Fibroblast of skin of left quadriceps (primary cell): ENCODE measurements around the gene UBA1.
"Not testable (repeated sequence)": the region's sequence is repeated elsewhere in the genome, so short reads cannot be mapped to it uniquely, and the experiment has no call there.

ENCODE experiments used
- DNase-seq, 2 experiments: peaks; one replicate each; pipeline ENCODE4 v3.0.0-alpha.2; 2013; ENCODE audit warnings: low read depth in 2 of 2

UBA1 gene

DNA sequence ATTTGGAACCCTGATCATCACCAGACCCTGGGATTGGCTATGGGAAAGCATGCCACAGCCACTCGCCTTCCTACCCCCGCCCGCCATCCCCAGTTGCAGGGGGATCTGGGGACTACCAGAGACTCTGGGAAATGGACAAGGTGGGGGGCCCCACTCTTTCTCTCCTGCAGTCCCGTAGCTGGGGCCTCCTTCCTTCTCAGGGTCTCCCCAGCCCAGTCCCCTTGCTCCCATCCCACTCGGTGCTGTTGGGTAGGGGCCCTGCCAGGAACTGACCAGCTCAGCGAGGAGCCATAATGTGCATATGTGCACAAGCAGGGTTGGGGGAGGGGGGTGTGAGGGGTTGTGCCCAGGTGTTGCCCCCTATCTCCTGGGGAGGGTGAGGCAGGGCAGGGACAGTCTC, 35.8 kb downstream of the UBA1 start:
- no peak for DNase-seq

DNA sequence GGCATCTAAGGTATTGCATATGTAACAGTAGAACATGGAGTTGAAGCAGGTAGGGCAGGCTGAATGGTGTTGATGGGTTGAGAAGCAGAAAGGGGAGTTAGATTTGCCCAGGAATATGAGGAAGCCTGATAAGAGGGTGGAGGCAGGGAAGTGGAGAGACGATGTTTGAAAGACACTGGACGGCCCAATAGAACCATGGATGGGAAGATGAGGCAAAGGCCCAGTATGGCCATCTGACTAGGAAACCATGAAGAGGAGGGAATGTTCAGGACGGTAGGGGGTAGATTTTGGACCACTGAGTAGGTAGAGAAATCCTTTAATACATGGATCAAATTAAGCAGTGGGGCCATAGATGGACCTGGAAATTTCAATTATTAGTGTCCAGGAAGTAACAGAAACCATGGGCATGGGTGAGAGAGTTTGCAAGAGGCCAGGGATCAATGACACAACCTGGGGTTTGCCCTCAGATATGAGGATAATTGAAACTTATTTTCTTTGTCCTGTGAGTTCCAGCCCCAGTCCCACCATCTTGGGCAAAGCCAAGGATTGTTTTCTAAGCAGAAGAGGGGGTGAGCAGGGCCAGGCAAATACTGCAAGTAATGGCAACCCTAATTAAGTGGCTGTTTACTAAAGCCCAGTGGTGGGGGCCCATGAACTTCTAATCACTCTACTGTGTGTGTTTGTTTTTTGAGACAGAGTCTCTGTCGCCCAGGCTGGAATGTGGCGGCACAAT, 36.7 kb downstream of the UBA1 start:
- no peak for DNase-seq

DNA sequence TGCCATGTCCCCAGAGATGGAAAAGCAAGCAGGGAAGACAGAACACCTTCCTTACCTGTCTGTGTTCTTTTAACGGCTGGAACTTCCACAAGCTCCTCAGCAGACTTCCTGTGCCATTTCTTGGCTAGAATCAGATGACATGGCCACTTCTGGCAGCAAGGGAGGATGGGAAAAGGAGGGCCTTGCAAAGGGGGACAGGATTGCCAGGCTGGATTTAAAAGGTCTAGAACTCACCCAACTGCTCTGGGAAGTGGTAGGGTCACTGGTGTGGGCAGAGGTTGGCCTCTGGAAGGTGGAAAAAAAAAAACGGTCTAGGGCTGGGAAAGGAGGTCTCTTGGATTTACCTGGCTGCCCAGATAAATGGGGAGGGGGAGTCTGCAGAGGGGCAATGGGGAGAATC, 37.5 kb downstream of the UBA1 start:
- no peak for DNase-seq

DNA sequence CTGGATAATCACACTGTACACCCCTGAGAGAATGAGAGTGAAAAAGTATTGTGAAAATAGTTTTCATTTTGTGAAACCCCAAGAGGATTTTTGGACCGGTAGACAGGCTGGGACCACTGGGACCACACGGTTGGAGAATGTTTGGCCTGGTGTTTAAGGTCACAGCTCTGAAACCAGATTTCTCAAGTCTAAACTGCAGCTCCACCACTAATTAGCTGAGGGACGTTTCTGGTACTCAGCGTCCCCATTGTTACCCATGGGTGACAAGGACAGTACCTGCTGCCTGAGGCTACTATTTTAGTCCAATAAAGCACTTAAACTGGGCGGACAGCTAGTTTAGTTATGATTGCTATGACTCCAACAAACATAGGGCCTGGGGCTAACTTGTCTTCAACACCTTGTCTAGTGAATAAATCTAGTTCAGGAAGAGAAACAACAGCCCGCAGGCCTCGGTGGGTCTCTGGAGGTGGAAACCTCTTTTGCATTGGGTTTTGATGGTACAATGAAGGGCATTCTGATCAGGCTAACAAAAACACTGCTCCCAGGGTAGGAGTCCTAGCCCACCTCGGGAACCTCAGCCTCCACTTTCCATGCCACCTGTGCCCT, 38.7 kb downstream of the UBA1 start:
- no peak for DNase-seq

DNA sequence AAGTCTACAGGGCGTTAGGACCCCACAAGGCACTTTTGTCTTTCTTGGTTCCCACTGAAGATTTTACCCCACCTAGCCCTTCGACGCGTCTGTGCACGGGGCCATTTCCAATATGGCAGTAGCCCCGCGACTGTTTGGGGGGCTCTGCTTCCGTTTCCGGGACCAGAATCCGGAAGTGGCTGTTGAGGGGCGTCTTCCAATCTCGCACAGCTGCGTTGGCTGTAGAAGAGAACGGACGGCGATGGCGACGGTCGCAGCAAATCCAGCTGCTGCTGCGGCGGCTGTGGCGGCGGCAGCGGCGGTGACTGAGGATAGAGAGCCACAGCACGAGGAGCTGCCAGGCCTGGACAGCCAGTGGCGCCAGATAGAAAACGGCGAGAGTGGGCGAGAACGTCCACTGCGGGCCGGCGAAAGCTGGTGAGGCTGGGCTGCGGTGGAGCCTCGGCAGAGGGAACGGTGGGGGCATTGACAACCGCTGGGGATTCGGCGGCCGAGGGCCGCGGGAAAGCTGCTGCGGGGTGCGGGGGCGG, 39.2 kb downstream of the UBA1 start, which contains the start of gene USP11:
USP11 (plus strand) TSS at position 207 of the 530 bp plus-strand sequence; CDS start at position 242, 35 bp downstream.
- DNase-seq, result peak in 1 of 2 experiments; percentile 34

DNA sequence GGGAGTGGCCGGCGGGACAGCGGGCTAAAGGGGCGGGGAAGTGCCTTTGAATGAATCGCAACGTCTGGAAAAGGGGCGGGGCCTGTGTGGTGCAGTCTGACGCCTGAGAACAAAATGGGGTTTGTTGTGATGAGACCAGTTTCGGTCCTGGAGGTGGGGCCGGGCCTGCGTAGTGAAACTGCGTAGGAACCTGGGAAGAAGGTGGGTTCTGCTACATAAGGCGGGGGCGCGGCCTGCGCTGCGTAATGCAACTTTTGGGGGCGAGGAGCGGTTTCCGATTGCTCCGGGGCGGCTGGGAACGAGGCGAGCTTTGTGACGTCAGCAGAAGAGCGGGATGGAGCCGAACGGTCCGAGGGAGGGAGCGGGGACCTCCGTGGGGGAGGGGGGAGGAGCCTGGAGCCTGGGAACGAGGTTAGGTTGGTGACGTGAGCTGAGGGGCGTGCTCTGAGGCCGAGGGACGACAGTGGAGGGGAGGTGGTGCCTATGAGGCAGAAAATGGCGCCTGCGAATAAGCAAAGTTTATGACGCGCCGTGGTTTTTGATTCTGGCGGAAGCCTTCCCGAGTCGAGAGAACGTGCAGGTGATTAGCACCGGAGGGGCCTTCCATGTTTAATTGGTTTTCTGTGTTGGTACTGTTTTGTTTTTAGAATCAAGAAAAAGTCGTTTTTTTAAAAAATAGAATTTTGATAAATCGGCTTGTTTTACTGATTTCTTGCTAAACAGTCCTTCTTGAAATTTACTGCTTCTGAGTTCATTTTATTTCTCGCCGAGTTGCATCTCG, 39.9 kb downstream of the UBA1 start:
- peak; percentile 86 to 88 for DNase-seq

DNA sequence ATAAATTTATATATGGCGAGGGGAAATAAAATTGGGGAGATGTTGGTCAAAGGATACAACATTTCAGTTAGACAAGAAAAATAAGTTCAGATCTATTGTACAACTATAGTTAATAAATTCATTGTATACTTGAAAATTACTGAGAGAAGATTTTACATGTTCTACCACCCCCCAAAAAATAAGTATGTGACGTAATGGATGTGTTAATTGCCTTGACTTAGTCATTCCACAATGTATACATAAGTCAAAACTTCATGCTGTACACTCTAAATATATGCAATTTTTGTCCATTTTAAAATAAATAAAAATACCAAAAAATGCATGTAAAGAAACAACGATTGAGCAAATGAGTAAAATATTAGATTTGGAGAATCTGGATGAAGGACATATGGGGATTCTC, 41.0 kb downstream of the UBA1 start:
- DNase-seq, result no peak

DNA sequence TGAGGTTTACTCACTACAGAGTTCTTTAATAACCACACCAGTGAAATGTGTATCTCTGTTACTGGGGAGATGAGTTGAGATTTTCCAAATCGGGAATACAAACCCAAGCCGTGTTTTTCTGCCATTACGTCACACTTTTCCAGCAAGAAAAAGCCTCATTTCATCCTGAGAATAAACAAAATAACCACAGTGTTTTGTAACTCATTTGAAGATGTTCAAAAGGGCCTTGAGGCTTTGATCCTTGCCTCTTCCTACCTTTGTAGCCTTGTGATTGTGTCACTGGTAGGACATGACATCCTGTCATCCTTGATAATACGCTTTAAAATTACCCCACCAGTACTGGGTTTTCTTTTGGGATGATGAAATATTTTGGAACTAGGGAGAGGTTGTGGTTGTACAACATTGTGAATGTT, 42.1 kb downstream of the UBA1 start:
- DNase-seq, result no peak

DNA sequence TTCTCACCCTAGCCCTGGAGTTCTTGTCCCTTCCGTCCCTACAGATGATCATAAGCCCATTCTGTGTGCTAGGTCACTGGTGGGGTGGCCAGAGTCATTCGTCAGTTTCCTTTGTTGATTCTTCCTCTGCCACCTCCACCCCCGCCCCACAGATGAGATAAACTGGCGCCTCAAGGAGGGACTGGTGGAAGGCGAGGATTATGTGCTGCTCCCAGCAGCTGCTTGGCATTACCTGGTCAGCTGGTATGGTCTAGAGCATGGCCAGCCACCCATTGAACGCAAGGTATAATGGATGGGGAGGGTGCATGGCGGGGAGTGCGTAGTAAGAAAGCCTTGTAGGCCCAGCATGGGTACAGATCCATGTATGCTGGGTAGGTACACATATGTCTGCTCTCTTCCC, 45.6 kb downstream of the UBA1 start:
- no peak for DNase-seq

DNA sequence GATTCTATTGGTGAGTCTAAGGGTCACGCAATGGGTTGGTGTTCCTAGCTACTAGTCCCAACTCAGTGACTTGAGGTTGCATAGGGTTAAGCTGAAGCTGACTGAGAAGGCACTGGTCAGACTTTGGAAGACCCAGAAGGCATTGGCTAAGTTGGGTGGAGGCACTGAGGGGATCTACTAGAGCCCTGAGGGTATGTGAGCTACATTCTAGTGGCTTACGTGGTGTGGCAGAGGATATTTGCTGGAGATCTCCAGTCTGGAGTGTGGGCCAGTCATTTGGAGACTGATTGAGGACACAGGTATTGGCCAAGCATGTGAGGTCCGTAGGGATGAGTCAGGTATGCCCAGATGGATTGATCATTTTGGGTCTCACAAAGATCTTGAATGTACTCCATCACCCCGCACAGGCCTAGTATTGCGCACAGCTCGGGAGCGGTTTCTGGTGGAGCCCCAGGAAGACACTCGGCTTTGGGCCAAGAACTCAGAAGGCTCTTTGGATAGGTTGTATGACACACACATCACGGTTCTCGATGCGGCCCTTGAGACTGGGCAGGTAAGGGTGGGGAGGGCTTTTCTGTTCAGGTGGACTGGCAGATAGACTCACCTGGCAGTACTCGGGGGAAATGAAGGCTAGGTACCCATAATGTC, 46.4 kb downstream of the UBA1 start:
- no peak for DNase-seq

DNA sequence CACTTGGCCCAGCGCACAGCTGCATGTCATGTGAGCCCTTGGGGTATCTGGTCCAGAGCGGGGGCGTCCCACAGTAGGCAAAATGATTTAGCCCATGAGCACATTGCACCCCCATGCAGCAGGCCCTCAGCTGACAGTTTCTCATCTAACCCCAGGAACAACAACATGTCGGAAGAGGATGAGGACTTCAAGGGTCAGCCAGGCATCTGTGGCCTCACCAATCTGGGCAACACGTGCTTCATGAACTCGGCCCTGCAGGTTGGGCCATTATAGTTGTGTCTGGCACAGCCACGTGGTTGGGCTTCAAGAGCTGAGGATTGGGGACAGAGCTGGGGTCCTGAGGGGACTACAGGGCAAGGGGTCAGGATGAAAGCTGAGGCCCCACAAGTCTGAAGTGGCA, 47.0 kb downstream of the UBA1 start:
- DNase-seq, result no peak

DNA sequence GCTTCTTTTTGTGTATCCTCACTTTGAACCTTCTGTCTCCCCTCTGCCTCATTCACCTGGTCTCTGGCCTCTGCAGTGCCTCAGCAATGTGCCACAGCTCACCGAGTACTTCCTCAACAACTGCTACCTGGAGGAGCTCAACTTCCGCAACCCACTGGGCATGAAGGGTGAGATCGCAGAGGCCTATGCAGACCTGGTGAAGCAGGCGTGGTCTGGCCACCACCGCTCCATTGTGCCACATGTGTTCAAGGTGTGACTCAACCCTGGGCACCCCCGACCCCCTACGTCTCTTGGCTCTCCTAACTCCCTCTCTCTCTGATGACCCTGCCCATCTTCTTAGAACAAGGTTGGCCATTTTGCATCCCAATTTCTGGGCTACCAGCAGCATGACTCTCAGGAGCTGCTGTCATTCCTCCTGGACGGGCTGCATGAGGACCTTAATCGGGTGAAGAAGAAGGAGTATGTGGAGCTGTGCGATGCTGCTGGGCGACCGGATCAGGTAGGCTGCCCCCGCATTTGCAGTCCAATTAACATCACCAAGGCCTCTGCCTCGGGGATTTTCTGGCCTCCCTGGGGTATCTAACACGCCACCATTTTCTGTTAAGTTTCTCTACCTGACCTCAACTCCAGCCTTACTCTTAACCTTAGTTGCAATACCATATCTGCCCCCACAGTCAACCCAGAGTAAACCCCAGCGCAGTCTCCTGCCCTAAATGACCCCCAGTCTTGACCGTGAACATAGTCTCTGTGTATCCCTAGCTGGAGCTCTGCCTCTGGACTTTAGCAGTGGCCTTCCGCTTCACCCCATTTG, 47.8 kb downstream of the UBA1 start:
- no peak for DNase-seq

DNA sequence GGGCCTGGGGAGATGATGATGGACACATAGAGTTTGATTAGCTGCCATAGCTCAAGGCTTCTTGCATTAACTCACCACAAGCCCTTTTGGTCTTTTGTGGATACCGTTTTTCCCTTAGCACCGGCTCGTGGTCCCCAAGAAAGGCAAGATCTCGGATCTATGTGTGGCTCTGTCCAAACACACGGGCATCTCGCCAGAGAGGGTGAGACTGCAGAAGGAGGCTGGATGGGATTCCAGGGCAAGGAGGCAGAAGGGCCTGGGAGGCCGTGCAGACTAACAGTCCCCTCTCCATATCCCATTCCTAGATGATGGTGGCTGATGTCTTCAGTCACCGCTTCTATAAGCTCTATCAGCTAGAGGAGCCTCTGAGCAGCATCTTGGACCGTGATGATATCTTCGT, 48.7 kb downstream of the UBA1 start:
- DNase-seq, result no peak

DNA sequence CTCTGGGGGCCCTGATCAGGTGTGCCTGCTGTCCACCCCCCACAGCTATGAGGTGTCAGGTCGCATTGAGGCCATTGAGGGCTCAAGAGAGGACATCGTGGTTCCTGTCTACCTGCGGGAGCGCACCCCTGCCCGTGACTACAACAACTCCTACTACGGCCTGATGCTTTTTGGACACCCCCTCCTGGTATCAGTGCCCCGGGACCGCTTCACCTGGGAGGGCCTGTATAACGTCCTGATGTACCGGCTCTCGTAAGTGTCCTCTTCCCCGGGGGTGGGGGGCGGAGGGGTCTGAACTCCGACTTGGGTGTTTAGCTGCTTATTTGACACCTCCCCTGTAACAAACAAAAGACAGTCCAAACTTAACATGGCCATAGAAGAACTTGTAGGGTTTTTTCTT, 49.7 kb downstream of the UBA1 start:
- DNase-seq, result no peak

DNA sequence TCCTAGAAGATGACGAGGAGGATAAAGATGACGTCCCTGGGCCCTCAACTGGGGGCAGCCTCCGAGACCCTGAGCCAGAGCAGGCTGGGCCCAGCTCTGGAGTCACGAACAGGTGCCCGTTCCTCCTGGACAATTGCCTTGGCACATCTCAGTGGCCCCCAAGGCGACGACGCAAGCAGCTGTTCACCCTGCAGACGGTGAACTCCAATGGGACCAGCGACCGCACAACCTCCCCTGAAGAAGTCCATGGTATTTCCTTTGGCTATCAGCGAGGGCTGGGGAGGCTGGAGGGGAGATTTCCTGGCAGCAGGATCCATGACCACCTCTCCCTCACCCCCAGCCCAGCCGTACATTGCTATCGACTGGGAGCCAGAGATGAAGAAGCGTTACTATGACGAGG, 51.0 kb downstream of the UBA1 start:
- no peak for DNase-seq

DNA sequence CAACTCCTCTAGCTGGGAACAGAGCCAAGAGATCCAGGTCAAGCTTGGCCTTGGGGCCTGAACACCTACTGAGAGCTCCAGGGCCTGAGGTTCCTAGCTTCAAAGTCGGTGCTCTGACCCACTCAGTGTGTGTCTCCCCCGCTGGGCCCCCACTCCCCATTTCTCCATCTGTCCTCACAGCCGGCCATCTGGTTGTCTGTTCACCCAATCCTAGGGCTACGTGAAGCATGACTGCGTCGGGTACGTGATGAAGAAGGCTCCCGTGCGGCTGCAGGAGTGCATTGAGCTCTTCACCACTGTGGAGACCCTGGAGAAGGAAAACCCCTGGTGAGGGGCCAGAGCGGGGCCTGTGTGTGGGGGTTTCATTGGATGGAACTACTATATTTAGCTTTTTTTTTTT, 51.5 kb downstream of the UBA1 start:
- no peak for DNase-seq

DNA sequence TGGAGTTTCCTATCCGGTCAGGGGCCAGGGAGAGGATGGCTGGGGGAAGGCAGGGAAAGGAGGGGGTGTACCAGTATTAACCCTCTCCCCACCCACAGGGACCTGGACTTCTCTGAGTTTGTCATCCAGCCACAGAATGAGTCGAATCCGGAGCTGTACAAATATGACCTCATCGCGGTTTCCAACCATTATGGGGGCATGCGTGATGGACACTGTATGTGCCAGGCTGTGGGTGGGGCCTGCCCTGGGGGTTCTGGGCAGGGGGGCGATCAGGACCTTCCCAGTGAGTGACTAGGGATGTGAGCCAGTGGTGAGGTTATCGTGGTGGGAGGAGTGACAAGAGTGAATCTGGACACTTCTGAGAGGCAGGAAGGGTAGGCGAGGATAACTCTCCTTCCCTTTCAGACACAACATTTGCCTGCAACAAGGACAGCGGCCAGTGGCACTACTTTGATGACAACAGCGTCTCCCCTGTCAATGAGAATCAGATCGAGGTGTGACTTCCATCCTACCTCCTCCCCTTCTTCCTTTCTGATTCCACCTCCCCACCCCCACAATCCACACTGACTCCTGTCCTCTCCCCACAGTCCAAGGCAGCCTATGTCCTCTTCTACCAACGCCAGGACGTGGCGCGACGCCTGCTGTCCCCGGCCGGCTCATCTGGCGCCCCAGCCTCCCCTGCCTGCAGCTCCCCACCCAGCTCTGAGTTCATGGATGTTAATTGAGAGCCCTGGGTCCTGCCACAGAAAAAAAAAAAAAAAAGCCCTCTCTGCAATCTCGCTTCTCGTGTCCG, 53.8 kb downstream of the UBA1 start:
- DNase-seq, result no peak

DNA sequence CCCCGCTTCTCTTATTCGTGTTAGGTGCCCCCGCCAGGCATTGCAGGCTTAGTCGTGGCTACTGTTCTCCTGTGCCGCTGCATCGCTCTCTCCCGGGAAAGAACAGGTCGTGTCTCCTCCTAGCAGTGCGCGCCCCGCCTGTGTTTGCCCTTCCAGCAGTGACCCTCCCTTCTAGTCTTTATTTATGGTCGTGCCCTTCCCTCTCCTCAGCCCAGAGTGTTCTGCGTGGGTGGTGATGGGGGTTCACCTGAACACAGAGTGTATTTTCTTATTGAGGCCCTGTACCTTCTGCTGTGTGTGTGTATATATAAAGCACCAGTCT, 54.3 kb downstream of the UBA1 start:
- no peak for DNase-seq

DNA sequence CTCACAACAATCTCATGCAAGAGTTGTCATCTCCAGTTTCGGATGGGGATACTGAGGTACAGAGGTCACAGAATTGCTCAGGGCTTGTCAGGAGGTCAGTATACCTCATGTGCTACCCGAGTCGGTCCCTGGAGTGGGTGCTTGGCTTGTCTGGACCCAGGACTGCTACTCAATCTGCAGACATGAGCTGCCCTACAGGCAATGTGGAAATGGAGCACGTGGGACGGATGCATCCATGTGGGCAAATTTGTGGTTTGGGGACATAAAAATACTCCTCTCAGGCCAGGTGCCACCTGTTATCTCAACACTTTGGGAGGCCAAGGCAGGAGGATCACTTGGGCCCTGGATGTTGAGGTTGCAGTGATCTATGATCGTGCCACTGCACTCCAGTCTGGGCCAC, 54.9 kb downstream of the UBA1 start:
- no peak for DNase-seq

DNA sequence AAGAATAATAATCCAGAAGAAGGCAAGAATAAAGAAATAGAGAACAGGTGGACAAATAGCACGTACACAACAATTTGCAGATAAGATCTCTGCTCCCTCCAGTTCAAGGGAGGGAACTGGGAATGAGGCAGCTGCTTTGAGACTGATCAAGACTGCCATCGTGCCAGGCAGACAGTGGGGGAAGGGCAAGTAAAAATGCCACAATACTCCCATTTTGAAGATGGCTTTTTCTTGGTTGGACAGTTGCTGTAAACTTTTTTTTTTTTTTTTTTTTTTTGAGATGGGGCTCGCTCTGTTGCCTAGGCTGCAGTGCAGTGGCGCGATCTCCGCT, 56.4 kb downstream of the UBA1 start:
- DNase-seq, result no peak

DNA sequence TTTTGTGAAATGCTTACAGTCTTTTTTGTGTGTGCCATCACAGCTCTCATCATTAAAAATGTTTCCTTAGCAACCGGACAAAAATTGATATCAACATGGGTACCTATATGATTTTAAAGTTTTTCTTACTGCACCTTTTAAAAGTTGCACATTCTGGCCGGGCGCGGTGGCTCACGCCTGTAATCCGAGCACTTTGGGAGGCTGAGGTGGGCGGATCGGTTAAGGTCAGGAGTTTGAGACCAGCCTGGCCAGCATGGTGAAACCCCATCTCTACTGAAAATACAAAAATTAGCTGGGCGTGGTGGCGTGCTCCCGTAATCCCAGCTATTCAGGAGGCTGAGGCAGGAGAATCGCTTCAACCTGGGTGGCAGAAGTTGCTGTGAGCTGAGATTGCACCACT, 64.0 kb downstream of the UBA1 start:
- not testable (repeated sequence) for DNase-seq
